Measurements from ENCODE around the gene EVC2.

DNA sequence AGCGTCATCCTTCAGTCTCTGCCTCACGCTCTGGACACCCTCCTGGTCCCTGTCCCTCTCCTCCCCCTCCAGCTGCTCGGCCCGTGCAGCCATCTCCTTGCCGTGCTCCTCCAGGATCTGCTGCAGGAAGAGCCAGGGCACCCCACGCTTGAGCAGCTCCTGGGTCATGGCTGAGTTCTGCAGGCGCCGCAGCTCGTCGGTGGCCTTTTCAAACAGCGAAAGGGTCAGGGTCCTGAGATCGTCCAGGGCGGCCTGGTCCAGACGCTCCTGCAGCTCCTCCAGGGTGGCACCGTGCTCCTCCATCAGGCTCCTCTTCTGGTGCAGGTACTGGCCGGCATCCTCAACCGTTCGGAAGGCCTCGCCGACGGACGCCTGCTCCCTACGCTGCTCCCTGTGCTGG, 85.8 kb downstream of the EVC2 start:
- TF ChIP-seq, protein P1, sequence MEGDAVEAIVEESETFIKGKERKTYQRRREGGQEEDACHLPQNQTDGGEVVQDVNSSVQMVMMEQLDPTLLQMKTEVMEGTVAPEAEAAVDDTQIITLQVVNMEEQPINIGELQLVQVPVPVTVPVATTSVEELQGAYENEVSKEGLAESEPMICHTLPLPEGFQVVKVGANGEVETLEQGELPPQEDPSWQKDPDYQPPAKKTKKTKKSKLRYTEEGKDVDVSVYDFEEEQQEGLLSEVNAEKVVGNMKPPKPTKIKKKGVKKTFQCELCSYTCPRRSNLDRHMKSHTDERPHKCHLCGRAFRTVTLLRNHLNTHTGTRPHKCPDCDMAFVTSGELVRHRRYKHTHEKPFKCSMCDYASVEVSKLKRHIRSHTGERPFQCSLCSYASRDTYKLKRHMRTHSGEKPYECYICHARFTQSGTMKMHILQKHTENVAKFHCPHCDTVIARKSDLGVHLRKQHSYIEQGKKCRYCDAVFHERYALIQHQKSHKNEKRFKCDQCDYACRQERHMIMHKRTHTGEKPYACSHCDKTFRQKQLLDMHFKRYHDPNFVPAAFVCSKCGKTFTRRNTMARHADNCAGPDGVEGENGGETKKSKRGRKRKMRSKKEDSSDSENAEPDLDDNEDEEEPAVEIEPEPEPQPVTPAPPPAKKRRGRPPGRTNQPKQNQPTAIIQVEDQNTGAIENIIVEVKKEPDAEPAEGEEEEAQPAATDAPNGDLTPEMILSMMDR (IDR thresholded peaks at IDR 0.05), result no peak
- TF ChIP-seq POLR2A (IDR thresholded peaks at IDR 0.05), result no peak

Measured in lower leg skin (tissue), 3 donors.